Endothelial cell of umbilical vein (primary cell): ENCODE data around the gene CDH20. TPM values are rescaled to one million over a fixed set of nuclear protein-coding genes. Genes with fewer than 3 reads are reported as not detected.

ENCODE experiments used
- BruUV-seq: library from RNA; stranded (reverse); fragments of 400-500 nt; replicated peaks from 2 replicates; lab custom pipeline; 2021; lab: Mats Ljungman, UMichigan
- CTCF ChIA-PET: fragments of 300-600, 350-600 bp; sonication (Branson Sonifier 250); formaldehyde crosslinking; loops from one replicate; lab custom pipeline; 2021; ENCODE audit warnings: antibody characterized with exemption, inconsistent platforms; lab: Charles Lee
- POLR2A ChIA-PET: fragments of 300-600, 350-600 bp; sonication (Branson Sonifier 250); formaldehyde crosslinking; loops from one replicate; lab custom pipeline; 2021; ENCODE audit warnings: antibody characterized with exemption, inconsistent platforms; lab: Charles Lee
- DNase-seq: peaks from one replicate; pipeline ENCODE4 v3.0.0-alpha.2; 2011; ENCODE audit warnings: low read depth, low spot score
- FAIRE-seq: peaks from 2 replicates; lab custom pipeline; 2011; peaks lifted over from hg19 to GRCh38; lab: Jason Lieb, UNC
- H2AFZ ChIP-seq: 2 replicates; pipeline ENCODE4 v1.6.0; 2012; ENCODE audit warnings: low read depth, low read length, control low read depth, inconsistent platforms
- H3K27ac ChIP-seq: 2 replicates; pipeline ENCODE4 v1.5.1; 2011; ENCODE audit warnings: low read depth, mild to moderate bottlenecking, control low read depth, low read length, moderate library complexity; ENCODE audit not compliant: insufficient read depth
- H3K27me3 ChIP-seq, 2 experiments: 2 replicates each; pipeline versions ENCODE4 v1.6.0 to v1.6.1; 2011; ENCODE audit warnings: low read length in 2 of 2, mixed read lengths in 1 of 2; ENCODE audit not compliant: control insufficient read depth in 2 of 2, insufficient read depth in 2 of 2
- H3K36me3 ChIP-seq, 2 experiments: 2 replicates in 1 of 2; 3 replicates in 1 of 2; pipeline ENCODE4 v1.5.1; 2011; ENCODE audit warnings: low read length in 2 of 2, mild to moderate bottlenecking in 1 of 2, moderate library complexity in 1 of 2; ENCODE audit not compliant: control insufficient read depth in 2 of 2, insufficient read depth in 2 of 2; ENCODE audit errors: extremely low read depth in 1 of 2
- H3K4me1 ChIP-seq: 3 replicates; pipeline ENCODE4 v1.5.1; 2011; ENCODE audit warnings: mild to moderate bottlenecking, low read length; ENCODE audit not compliant: control insufficient read depth, insufficient read depth; ENCODE audit errors: extremely low read depth
- H3K4me2 ChIP-seq: 2 replicates; pipeline ENCODE4 v1.6.1; 2011; ENCODE audit warnings: low read length, control low read depth, mixed read lengths; ENCODE audit not compliant: insufficient read depth
- H3K4me3 ChIP-seq, 3 experiments: fragments of 200-600 bp in 1 of 3; sonication (generic), shearing (Covaris generic) in 1 of 3; replicated peaks in 1 of 3; 2 replicates each; pipeline ENCODE4 v1.5.1; 2011 to 2016; ENCODE audit warnings: control low read depth in 3 of 3, low read length in 3 of 3, mild to moderate bottlenecking in 2 of 3, inconsistent platforms in 1 of 3, low read depth in 1 of 3, moderate library complexity in 1 of 3; ENCODE audit not compliant: insufficient read depth in 1 of 3
- H3K79me2 ChIP-seq: 2 replicates; pipeline ENCODE4 v1.6.0; 2012; ENCODE audit warnings: low read length, inconsistent platforms; ENCODE audit not compliant: control insufficient read depth, insufficient read depth
- H3K9ac ChIP-seq: replicated peaks from 2 replicates; pipeline ENCODE3; 2011; ENCODE audit warnings: low read length, control low read depth; ENCODE audit not compliant: insufficient read depth; ENCODE audit errors: extremely low read depth
- H3K9me1 ChIP-seq: replicated peaks from 3 replicates; pipeline ENCODE4 v1.6.0; 2011; ENCODE audit warnings: mild to moderate bottlenecking, low read length; ENCODE audit not compliant: control insufficient read depth, insufficient read depth; ENCODE audit errors: extremely low read depth
- H3K9me3 ChIP-seq: replicated peaks from 2 replicates; pipeline ENCODE4 v1.5.1; 2012; ENCODE audit warnings: low read length, inconsistent platforms; ENCODE audit not compliant: control insufficient read depth, insufficient read depth
- H4K20me1 ChIP-seq: replicated peaks from 2 replicates; pipeline ENCODE3; 2011; ENCODE audit warnings: mild to moderate bottlenecking, low read length; ENCODE audit not compliant: control insufficient read depth, insufficient read depth; ENCODE audit errors: extremely low read depth
- CTCF ChIP-seq, 2 donors: IDR thresholded peaks; 1 replicate in 1 of 2; 2 replicates in 1 of 2; pipeline ENCODE4 v1.5.1; 2011; ENCODE audit warnings: low read length in 2 of 2, mild to moderate bottlenecking in 2 of 2, moderate library complexity in 2 of 2, control low read depth in 1 of 2, inconsistent platforms in 1 of 2, low read depth in 1 of 2; ENCODE audit not compliant: insufficient read depth in 1 of 2; ENCODE audit errors: extremely low read depth in 1 of 2
- GATA2 ChIP-seq: IDR thresholded peaks from 2 replicates; pipeline ENCODE4 v1.7.0; 2011; ENCODE audit warnings: low read depth, mild to moderate bottlenecking, moderate library complexity, mixed read lengths, low read length; ENCODE audit not compliant: insufficient read length, insufficient read depth
- dilution Hi-C: fragments of 300-500 bp; cut with MboI; formaldehyde crosslinking; loops from one replicate; pipeline ENCODE4 v1.15.0; 2019; ENCODE audit warnings: low sequenced_read_pairs; ENCODE audit not compliant: extremely low pct_ligation_motif_present
- intact Hi-C: fragments of 100-400 bp; cut with micrococcal nuclease; formaldehyde crosslinking; loops from one replicate; pipeline ENCODE4 v1.10.0; 2022
- polyA plus RNA-seq, 4 experiments: library from polyadenylated mRNA; depleted of rRNA in 3 of 4; stranded (reverse) in 3 of 4; unstranded in 1 of 4; fragments of >200 nt; gene quantifications; 2 replicates each; pipeline versions ENCODE4 v1.2.1 to v1.2.3, GENCODE V29; 2011 to 2012; ENCODE audit warnings: missing spikeins in 1 of 4
- total RNA-seq: library from RNA; stranded (reverse); gene quantifications from 2 replicates; pipeline ENCODE4 v1.2.3, GENCODE V29; 2021

Gene CDH20
- total and polyA plus RNA-seq, 2 donors (not counting 3 experiments of a cell fraction or from before 2014, with no cell fraction given) = not detected

- Histone ChIP-seq H3K4me1 (no peaks in the 10 kb centered on the region), H3K4me3 (no peak overlapping the region), H3K27ac (no peak overlapping the region), H3K27me3 (no peaks in the 10 kb centered on the region), H2AFZ (no peak overlapping the region), H3K9ac (no peak overlapping the region), H3K4me2 (no peak overlapping the region), H3K9me3 (no peaks in the 10 kb centered on the region), H3K36me3 (no peaks in the 10 kb centered on the region), H3K79me2 (no peaks in the 10 kb centered on the region), H4K20me1 (no peaks in the 10 kb centered on the region), H3K9me1 (no peaks in the 10 kb centered on the region)
- POLR2A ChIA-PET = no interaction called here
- FAIRE-seq = peak; percentile 84
- CTCF ChIA-PET = interaction anchor here (0.6 to 7.6 kb wide), 38 partner anchors 9 to 810 kb away, joined by 3 to 354 read pairs (median 4); no protein-coding TSS in a partner anchor
- intact Hi-C loops (loop anchor here (1.0 to 5.0 kb wide), 5 partner anchors 113 to 809 kb away; no protein-coding TSS in a partner anchor), dilution Hi-C loops (no loop called here)
- no TSS peak for BruUV-seq
- DNase-seq = peak; percentile 53
- TF ChIP-seq GATA2 (no peak), CTCF (IDR thresholded peaks at IDR 0.05; ENCODE audit: extremely low read depth in 1 of 2, insufficient read depth in 1 of 2, low read depth in 1 of 2, low read length in 2 of 2) (peak; percentile 82 to 89)
Observed at GRCh38 chr18:61322265-61322873, 10.9 kb upstream of the CDH20 start.

- no peak for TF ChIP-seq CTCF (IDR thresholded peaks at IDR 0.05; ENCODE audit: extremely low read depth in 1 of 2, insufficient read depth in 1 of 2, low read depth in 1 of 2, low read length in 2 of 2)
- BruUV-seq = no TSS peak
- Histone ChIP-seq H4K20me1 (no peaks in the 10 kb centered on the region), H3K27ac (no peak overlapping the region), H3K9me1 (no peaks in the 10 kb centered on the region), H3K9ac (no peak overlapping the region), H3K9me3 (no peaks in the 10 kb centered on the region), H2AFZ (no peak overlapping the region), H3K4me3 (no peak overlapping the region), H3K4me1 (no peaks in the 10 kb centered on the region), H3K4me2 (no peak overlapping the region), H3K27me3 (no peaks in the 10 kb centered on the region), H3K36me3 (no peaks in the 10 kb centered on the region), H3K79me2 (no peaks in the 10 kb centered on the region)
- dilution Hi-C loops = no loop called here
- DNase-seq (no peak), FAIRE-seq (no peak)
- intact Hi-C loops = loop anchor here (2.0 to 5.0 kb wide), 2 partner anchors 517 to 639 kb away; no protein-coding TSS in a partner anchor
- CTCF ChIA-PET = interaction anchor here (1.3 to 7.6 kb wide), 5 partner anchors 10 to 807 kb away, joined by 3 to 354 read pairs (median 13); no protein-coding TSS in a partner anchor
- POLR2A ChIA-PET = no interaction called here
Observed at GRCh38 chr18:61323951-61324350, 9.3 kb upstream of the CDH20 start.
